ENCODE data around the gene BMP2K. TPM values are rescaled to one million over a fixed set of nuclear protein-coding genes. Genes with fewer than 3 reads are reported as not detected.
A peak's percentile ranks its signal among the peaks of the same experiment; 100 is the strongest.

The BMP2K gene
- total RNA-seq, 1 experiment from 2014 or later, result 27.4 TPM

DNA sequence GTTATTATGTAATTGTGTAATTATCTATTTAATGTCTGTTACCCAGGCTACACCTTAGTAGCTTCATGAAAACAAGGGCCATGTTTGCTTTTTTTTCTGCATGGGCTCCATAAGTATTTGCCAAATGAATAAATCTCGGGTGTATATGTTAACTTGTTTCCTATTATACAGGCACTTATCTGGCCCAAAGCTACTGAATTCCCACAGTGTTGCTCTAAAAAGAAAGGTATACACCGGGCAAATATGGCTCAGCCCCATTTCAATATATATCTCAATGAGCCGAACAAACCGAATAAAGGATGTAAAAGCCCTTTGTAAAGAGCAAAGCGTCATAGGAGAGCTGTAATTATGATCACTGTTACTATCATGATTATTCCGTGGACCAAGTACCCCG is 162.3 kb downstream of the BMP2K start:
- no peaks in the 10 kb centered on the region for H3K27me3 Mint-ChIP-seq (ENCODE audit: unreplicated experiment)
- H3K9me3 Mint-ChIP-seq (ENCODE audit: low read depth, unreplicated experiment), result no peaks in the 10 kb centered on the region
- no peak for DNase-seq
- CTCF ChIA-PET, result interaction anchor here (1.0 kb wide), 1 partner anchor 14 kb away, joined by 4 read pairs; no protein-coding TSS in a partner anchor
- intact Hi-C loops (cut with micrococcal nuclease; ENCODE audit: unreplicated experiment), result no loop called here
- peaks cover 13% of the 10 kb centered on the region for H3K36me3 Mint-ChIP-seq (ENCODE audit: insufficient read depth, unreplicated experiment)
- no TSS peak for BruUV-seq (replicated peaks)
- H3K4me1 Mint-ChIP-seq (ENCODE audit: low read depth, unreplicated experiment), result peaks cover 16% of the 10 kb centered on the region
- peak overlapping the region; percentile 90 for H3K4me3 Mint-ChIP-seq (ENCODE audit: low read depth, unreplicated experiment)
- no peak for TF ChIP-seq CTCF (IDR thresholded peaks at IDR 0.05; ENCODE audit: unreplicated experiment)
- peak overlapping the region; percentile 81 for H3K27ac Mint-ChIP-seq (ENCODE audit: unreplicated experiment)

DNA sequence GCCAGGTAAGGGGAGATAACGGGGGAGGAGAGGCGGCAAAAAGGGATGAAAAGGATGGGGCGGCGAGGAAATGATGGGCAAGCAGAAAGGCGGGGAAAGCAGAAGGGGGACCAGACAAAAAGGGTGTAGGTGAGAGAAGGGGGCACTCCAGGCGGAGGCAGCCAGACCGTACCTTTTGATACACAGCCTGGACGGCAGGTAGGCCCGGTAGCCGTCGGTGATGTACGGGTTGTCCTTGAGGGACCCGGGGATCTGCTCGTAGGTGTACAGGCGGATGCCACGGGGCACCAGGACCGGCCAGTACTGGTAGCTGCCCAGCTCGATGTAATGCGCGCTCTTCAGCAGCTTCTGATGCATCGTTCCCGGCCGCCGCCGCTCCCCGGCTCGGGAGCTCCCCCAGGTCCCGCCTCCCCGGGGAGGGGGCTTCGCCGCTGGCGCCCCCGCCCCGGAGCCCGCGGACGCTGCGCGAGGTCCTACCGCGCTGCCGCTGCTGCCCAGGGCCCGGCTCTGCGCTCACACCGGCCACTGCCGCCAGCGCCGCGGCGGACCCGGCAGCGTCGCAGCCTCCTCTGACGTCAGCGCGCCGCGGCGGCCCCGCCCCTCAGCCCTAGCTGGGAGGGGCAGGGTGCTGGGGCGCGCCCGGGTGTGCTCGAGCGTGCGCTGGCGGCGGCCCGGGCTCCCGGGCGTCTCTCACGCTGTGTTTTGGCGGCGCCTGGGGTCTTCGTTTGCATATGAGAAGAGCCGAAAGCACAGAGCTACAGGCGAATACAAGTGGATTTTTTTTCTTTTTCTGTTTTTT is 162.9 kb downstream of the BMP2K start, which contains the start of gene PAQR3:
Gene PAQR3 (minus strand): TSS at position 571 of the 799 bp plus-strand sequence. CDS start 214 bp downstream, at position 357.
- BruUV-seq (replicated peaks), result no TSS peak
- H3K36me3 Mint-ChIP-seq (ENCODE audit: insufficient read depth, unreplicated experiment), result peaks cover 13% of the 10 kb centered on the region
- H3K27ac Mint-ChIP-seq (ENCODE audit: unreplicated experiment), result peak within 1 kb of the TSS; percentile 81
- H3K27me3 Mint-ChIP-seq (ENCODE audit: unreplicated experiment), result no peaks in the 10 kb centered on the region
- H3K4me3 Mint-ChIP-seq (ENCODE audit: low read depth, unreplicated experiment), result peak within 1 kb of the TSS; percentile 90
- intact Hi-C loops (cut with micrococcal nuclease; ENCODE audit: unreplicated experiment), result no loop called here
- H3K9me3 Mint-ChIP-seq (ENCODE audit: low read depth, unreplicated experiment), result no peaks in the 10 kb centered on the region
- CTCF ChIA-PET, result interaction anchor here (1.0 kb wide), 1 partner anchor 13 kb away, joined by 4 read pairs; no protein-coding TSS in a partner anchor
- H3K4me1 Mint-ChIP-seq (ENCODE audit: low read depth, unreplicated experiment), result peaks cover 15% of the 10 kb centered on the region
- no peak for TF ChIP-seq CTCF (IDR thresholded peaks at IDR 0.05; ENCODE audit: unreplicated experiment)
- DNase-seq, result peak; percentile 85

DNA sequence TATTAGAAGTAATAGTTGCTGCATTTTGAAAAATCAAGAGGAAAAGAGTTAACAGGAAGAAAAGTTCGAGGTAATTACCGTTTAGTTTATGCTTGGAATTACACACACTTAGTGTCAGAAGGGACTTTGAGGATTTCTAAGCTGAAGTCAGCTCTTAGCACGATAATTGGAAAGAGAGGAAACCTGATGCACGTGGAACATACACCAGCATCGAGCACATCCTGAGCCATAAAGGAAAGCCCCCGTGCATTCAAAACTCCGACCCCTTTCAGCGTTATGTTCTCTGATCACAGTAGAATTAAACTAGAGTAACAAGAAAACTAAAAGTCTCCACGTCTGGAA is 163.5 kb downstream of the BMP2K start:
- no peak for TF ChIP-seq CTCF (IDR thresholded peaks at IDR 0.05; ENCODE audit: unreplicated experiment)
- TSS peak; percentile 87 for BruUV-seq (replicated peaks)
- intact Hi-C loops (cut with micrococcal nuclease; ENCODE audit: unreplicated experiment), result no loop called here
- H3K9me3 Mint-ChIP-seq (ENCODE audit: low read depth, unreplicated experiment), result no peaks in the 10 kb centered on the region
- peak overlapping the region; percentile 47 for H3K27ac Mint-ChIP-seq (ENCODE audit: unreplicated experiment)
- DNase-seq, result no peak
- peaks cover 9% of the 10 kb centered on the region for H3K4me1 Mint-ChIP-seq (ENCODE audit: low read depth, unreplicated experiment)
- H3K27me3 Mint-ChIP-seq (ENCODE audit: unreplicated experiment), result no peaks in the 10 kb centered on the region
- H3K36me3 Mint-ChIP-seq (ENCODE audit: insufficient read depth, unreplicated experiment), result peaks cover 13% of the 10 kb centered on the region
- CTCF ChIA-PET, result interaction anchor here (1.0 kb wide), 1 partner anchor 13 kb away, joined by 4 read pairs; no protein-coding TSS in a partner anchor
- peak overlapping the region; percentile 90 for H3K4me3 Mint-ChIP-seq (ENCODE audit: low read depth, unreplicated experiment)

DNA sequence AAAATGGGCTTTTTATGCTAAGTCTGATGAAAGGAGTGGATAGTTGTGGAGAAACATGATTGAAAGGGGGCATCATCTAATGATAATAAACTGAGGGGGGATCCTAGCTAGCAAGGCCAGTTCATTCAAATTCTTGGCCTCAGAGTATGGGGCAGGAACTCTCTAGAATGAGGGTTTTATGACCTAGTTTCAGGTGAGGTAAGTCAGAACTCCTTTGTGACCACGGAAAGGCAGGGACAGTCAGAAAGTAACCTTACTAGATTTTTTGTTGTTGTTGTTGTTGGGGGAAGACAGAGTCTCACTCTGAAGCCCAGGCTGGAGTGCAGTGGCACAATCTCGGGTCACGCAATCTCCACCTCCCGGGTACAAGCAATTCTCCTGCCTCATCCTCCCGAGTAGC is 164.6 kb downstream of the BMP2K start:
- H3K36me3 Mint-ChIP-seq (ENCODE audit: insufficient read depth, unreplicated experiment), result peaks cover 13% of the 10 kb centered on the region
- no peak overlapping the region for H3K4me3 Mint-ChIP-seq (ENCODE audit: low read depth, unreplicated experiment)
- intact Hi-C loops (cut with micrococcal nuclease; ENCODE audit: unreplicated experiment), result no loop called here
- DNase-seq, result no peak
- H3K27me3 Mint-ChIP-seq (ENCODE audit: unreplicated experiment), result no peaks in the 10 kb centered on the region
- CTCF ChIA-PET, result interaction anchor here (0.7 kb wide), 1 partner anchor 514 kb away, joined by 3 read pairs; no protein-coding TSS in a partner anchor
- BruUV-seq (replicated peaks), result no TSS peak
- TF ChIP-seq CTCF (IDR thresholded peaks at IDR 0.05; ENCODE audit: unreplicated experiment), result no peak
- no peak overlapping the region for H3K27ac Mint-ChIP-seq (ENCODE audit: unreplicated experiment)
- no peaks in the 10 kb centered on the region for H3K9me3 Mint-ChIP-seq (ENCODE audit: low read depth, unreplicated experiment)
- H3K4me1 Mint-ChIP-seq (ENCODE audit: low read depth, unreplicated experiment), result no peaks in the 10 kb centered on the region
